GM12874 (cell line): ENCODE data around the gene PRKG2.

Source experiments
- CTCF ChIP-seq: IDR thresholded peaks from 2 replicates; pipeline ENCODE4 v1.5.1; 2011; ENCODE audit warnings: low read depth, mild to moderate bottlenecking, control low read depth, low read length, moderate library complexity; ENCODE audit not compliant: insufficient read depth

Gene PRKG2, protein sequence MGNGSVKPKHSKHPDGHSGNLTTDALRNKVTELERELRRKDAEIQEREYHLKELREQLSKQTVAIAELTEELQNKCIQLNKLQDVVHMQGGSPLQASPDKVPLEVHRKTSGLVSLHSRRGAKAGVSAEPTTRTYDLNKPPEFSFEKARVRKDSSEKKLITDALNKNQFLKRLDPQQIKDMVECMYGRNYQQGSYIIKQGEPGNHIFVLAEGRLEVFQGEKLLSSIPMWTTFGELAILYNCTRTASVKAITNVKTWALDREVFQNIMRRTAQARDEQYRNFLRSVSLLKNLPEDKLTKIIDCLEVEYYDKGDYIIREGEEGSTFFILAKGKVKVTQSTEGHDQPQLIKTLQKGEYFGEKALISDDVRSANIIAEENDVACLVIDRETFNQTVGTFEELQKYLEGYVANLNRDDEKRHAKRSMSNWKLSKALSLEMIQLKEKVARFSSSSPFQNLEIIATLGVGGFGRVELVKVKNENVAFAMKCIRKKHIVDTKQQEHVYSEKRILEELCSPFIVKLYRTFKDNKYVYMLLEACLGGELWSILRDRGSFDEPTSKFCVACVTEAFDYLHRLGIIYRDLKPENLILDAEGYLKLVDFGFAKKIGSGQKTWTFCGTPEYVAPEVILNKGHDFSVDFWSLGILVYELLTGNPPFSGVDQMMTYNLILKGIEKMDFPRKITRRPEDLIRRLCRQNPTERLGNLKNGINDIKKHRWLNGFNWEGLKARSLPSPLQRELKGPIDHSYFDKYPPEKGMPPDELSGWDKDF

DNA sequence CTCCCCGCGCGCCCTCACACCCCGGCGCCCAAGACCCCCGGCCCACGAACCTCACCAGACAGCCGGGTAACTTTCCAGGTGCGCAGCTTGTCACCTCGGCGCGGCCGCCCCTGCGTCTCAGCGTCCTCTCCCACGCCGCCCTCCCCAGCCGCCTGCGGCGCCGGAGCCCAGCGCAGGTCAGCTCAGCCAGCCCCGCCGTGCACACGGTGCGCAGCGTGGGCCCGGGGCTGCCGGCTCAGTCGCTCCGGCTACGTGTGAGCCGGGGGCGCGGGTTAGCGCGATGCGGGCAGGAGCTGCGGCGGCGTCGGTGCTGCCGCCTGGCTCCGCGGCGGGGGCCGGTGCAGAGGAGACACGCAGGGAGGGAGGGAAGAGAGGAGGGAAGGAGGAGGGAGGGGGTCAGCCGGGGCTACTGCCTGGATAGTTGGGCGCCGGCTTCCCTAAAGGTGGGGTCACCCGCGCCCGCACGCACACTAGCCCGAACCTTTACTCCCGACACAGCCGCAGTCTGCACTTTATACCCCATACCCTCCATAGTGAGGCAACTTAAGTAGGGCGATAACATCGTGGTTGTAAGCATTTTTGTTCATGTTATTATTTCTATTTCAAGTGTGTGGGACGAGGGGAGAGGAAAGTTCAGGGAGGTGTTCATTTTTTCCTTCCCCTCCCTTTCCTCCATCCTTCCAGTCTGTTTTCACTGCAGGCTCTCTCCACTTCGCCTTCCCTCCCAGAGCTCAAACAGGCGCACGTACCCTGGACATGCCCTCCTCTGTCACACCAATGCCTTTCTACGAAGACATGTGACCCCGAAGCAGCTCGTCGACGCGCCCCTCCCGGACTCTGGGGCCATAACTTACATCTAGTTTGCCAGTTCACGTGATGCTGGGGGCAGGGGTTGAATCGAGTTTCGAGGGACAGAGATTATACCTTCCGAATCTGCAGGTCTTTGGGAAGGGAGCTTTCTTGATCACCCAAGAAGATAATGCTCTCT, at the start of gene PRKG2:
TSS of gene PRKG2 (minus strand) at position 342 of the 988 bp plus-strand sequence. CDS start 10,175 bp downstream, outside the sequence.
- no peak for TF ChIP-seq CTCF

- TF ChIP-seq CTCF = peak; percentile 33; the same call in 1 of the 2 replicates
Measured at GRCh38 chr4:81260443-81261101, 45.5 kb upstream of the PRKG2 start.

- TF ChIP-seq CTCF = no peak
Measured at GRCh38 chr4:81258841-81259550, 44.0 kb upstream of the PRKG2 start.

GRCh38 chr4:81257816-81258215, 42.8 kb upstream of the PRKG2 start:
- no peak for TF ChIP-seq CTCF

DNA sequence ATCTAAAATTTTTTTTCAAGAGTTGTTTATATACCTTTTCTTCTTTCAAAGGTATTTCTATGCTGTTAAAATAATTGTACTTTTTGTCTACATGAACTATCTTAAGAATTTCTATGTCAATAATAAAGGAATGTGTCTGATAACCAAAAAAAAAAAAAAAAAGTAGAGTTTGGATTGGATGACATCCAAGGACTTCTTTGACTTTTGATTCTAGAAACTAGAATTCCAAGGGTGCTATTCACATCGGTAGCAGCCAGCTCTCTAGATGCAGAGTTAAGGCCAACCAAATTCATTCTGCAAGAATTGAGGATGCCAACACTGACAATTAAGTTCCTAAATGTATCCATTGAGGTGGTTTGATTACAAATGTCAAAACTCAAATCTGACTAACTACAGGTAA, 42.0 kb upstream of the PRKG2 start:
- TF ChIP-seq CTCF = no peak

DNA sequence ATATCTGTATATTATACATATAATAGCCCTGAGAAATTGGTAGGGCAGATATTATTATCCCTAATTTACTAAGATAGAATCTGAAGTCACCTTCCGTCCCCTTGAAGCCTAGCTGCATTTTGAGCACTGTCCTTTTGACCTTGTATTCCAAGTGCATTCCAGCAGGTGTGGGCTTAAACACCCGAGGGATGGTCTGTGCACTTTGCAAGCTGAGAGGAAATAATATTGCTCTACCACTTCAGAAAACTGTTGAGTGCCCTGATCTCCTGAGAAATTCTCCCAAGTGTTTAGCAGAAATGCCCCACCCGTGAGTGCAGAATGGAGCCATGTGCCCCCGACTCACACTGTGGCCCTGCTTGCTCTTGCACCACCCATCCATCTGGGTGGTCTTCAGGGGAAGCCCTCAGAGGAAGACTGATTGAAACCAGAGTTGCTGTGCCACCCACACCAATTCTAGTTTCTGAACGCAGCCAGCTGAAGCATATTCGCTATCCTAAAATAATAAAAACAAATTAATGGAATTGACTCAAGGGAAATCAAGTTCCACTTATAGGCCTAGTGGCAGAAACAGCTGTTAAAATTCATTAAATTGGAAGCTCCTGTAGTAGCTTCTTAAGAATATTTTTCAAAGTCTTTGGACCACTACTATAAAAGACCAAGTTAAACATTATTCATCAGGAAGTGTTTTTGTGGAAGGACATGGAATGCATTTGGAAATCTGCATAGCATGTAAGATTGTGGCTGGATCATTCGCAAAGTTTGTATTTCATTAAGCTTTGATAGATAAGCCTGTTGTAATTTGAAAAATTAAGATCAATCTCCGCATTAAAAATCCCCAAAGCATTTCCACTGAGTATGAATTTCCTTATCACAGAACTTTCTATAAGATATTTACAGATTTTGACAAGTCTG, 41.3 kb upstream of the PRKG2 start:
- no peak for TF ChIP-seq CTCF
